ENCODE data around the gene VPS37B.

Gene VPS37B

GRCh38 chr12:122820838-122821271 lies 75.1 kb downstream of the VPS37B start:
- no peak for DNase-seq

GRCh38 chr12:122820138-122820537 lies 75.8 kb downstream of the VPS37B start:
- no peak for DNase-seq

- peak in 20 of 58 donors; percentile 6 to 85 (median 42) for DNase-seq
Measured at GRCh38 chr12:122819209-122819785, 76.6 kb downstream of the VPS37B start.
